HepG2 (cell line): ENCODE data around the gene MFAP1. TPM values are rescaled to one million over a fixed set of nuclear protein-coding genes. Genes with fewer than 3 reads are reported as not detected.

Source experiments
- EEA1 ChIP-seq: sonication (generic); formaldehyde crosslinking; IDR thresholded peaks from 2 replicates; pipeline ENCODE4 v1.5.1; 2020; ENCODE audit warnings: mild to moderate bottlenecking, missing genetic modification reagents, borderline replicate concordance
- FOXA3 ChIP-seq: IDR thresholded peaks from 2 replicates; pipeline ENCODE4 v1.6.1; 2016; ENCODE audit warnings: missing genetic modification reagents, missing compliant biosample characterization
- GABPB1 ChIP-seq: IDR thresholded peaks from 2 replicates; pipeline ENCODE4 v1.6.1; 2016; ENCODE audit warnings: mild to moderate bottlenecking, missing genetic modification reagents, moderate library complexity, missing compliant biosample characterization
- RBFOX2 ChIP-seq: fragments of 200-400 bp; formaldehyde crosslinking; IDR thresholded peaks from 2 replicates; pipeline ENCODE4 v1.6.1; 2017; ENCODE audit warnings: low read depth, mild to moderate bottlenecking, low read length
- SRSF9 ChIP-seq: fragments of 200-400 bp; formaldehyde crosslinking; IDR thresholded peaks from 2 replicates; pipeline ENCODE4 v1.6.1; 2018; ENCODE audit warnings: borderline replicate concordance, mild to moderate bottlenecking, low read depth, low read length; ENCODE audit not compliant: insufficient read depth, poor library complexity, severe bottlenecking
- TARDBP ChIP-seq: sonication (generic); formaldehyde crosslinking; IDR thresholded peaks from 2 replicates; pipeline ENCODE4 v1.8.0; 2022; ENCODE audit warnings: mild to moderate bottlenecking, missing genetic modification reagents
- TBX2 ChIP-seq: sonication (generic); formaldehyde crosslinking; IDR thresholded peaks from 2 replicates; pipeline ENCODE4 v1.5.0; 2020; ENCODE audit warnings: missing genetic modification reagents, mild to moderate bottlenecking, borderline replicate concordance
- YY1 ChIP-seq: IDR thresholded peaks from 2 replicates; pipeline ENCODE4 v1.6.1; 2011; ENCODE audit warnings: low read length, low read depth, moderate library complexity, mild to moderate bottlenecking; ENCODE audit not compliant: insufficient read depth, insufficient replicate concordance
- ZC3H13 ChIP-seq: sonication (generic); formaldehyde crosslinking; IDR thresholded peaks from 2 replicates; pipeline ENCODE4 v1.8.1; 2023; ENCODE audit warnings: mild to moderate bottlenecking, missing genetic modification reagents, moderate library complexity
- ZNF136 ChIP-seq: sonication (generic); formaldehyde crosslinking; IDR thresholded peaks from 2 replicates; pipeline ENCODE4 v1.8.1; 2022; ENCODE audit warnings: low read depth, mild to moderate bottlenecking, moderate library complexity, missing genetic modification reagents
- ZNF547 ChIP-seq: sonication (generic); formaldehyde crosslinking; IDR thresholded peaks from 2 replicates; pipeline ENCODE4 v1.5.1; 2020; ENCODE audit warnings: mild to moderate bottlenecking, missing genetic modification reagents
- ZNF792 ChIP-seq: IDR thresholded peaks from 2 replicates; pipeline ENCODE4 v1.6.1; 2016
- polyA plus RNA-seq, 8 experiments: library from polyadenylated mRNA; depleted of rRNA in 3 of 8; stranded (reverse) in 7 of 8; unstranded in 1 of 8; fragments of >200 nt; fragmentation: Illumina TruSeq in 4 of 8; extraction: Trizol in 4 of 8; gene quantifications; 2 replicates each; pipeline versions ENCODE4 v1.2.1 to v1.2.3, GENCODE V29; 2011 to 2016; ENCODE audit warnings: low read depth in 4 of 8, missing spikeins in 1 of 8, mixed read lengths in 1 of 8; ENCODE audit not compliant: insufficient read depth in 1 of 8
- total RNA-seq, 5 experiments: library from RNA; depleted of rRNA; stranded (reverse); fragments of >200 nt; fragmentation: Illumina TruSeq; extraction: Trizol; gene quantifications; 2 replicates each; pipeline ENCODE4 v1.2.3, GENCODE V29; 2016; ENCODE audit warnings: low read depth in 1 of 5
- TF ChIP-seq, protein P1 (sequence below): IDR thresholded peaks from 2 replicates; pipeline ENCODE4 v1.6.1; 2016
- TF ChIP-seq, protein P2 (sequence below): sonication (generic); formaldehyde crosslinking; IDR thresholded peaks from 2 replicates; pipeline ENCODE4 v1.4.0; 2020; ENCODE audit warnings: mild to moderate bottlenecking, missing genetic modification reagents
- TF ChIP-seq, protein P3 (sequence below): IDR thresholded peaks from 2 replicates; pipeline ENCODE4 v1.6.1; 2016; ENCODE audit warnings: missing compliant biosample characterization, missing genetic modification reagents, borderline replicate concordance
- TF ChIP-seq, protein P4 (sequence below): sonication (generic); formaldehyde crosslinking; IDR thresholded peaks from 2 replicates; pipeline ENCODE4 v1.5.0; 2020; ENCODE audit warnings: mild to moderate bottlenecking, missing genetic modification reagents
- TF ChIP-seq, protein P5 (sequence below): IDR thresholded peaks from 2 replicates; pipeline ENCODE4 v1.6.1; 2016; ENCODE audit warnings: low read depth, missing genetic modification reagents, missing compliant biosample characterization

Gene MFAP1
- total and polyA plus RNA-seq, 2 of the 13 experiments (the other 11 are each of a cell fraction or from before 2014, with no cell fraction given) = 11.8 to 39.5 TPM

DNA sequence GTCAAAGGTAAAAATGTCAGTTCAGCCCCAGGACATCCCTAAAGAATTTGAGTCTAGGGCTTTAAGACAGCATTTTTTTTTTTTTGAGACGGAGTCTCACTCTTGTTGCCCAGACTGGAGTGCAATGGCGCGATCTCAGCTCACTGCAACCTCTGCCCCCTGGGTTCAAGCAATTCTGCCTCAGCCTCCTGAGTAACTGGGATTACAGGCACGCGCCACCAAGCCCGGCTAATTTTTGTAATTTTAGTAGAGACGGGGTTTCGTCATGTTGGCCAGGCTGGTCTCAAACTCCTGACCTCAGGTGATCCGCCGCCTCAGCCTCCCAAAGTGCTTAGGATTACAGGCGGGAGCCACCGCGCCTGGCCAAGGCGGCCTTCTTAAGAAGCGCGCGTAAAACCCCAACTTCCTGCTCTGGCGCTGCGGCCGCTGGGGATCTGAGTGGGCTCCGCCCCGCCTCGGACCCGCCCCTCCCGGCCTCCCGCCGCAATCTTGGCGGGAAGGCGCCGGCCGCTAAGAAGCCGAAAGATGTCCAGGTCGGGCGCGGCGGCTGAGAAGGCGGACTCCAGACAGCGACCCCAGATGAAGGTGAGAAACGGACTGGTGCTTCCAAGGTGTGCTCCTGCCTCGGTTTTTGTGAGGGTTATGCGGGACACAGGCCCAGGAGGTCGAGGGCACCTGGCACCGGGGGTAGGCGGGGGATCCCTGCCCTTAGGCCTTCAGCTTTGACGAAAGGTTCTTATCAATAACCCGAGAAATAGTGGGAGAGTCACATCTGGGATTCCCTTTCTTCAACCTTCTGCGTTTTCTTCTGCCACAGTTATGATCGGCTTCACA, 2.2 kb upstream of the MFAP1 start, which contains the start of gene WDR76 (continued):
- TF ChIP-seq EEA1 (CRISPR knock-in tag) (no peak), TBX2 (CRISPR knock-in tag) (peak; percentile 20; the same call in 1 of the 2 replicates), ZC3H13 (CRISPR knock-in tag) (no peak), RBFOX2 (peak; percentile 57), YY1 (no peak), TARDBP (no peak), ZNF136 (no peak), SRSF9 (no peak), GABPB1 (peak; percentile 81), FOXA3 (CRISPR knock-in tag) (no peak), ZNF547 (CRISPR knock-in tag) (no peak), ZNF792 (CRISPR knock-in tag) (0 out of 2 replicates have a peak, but pooled peaks have one; percentile 23)
- TF ChIP-seq, protein P1, sequence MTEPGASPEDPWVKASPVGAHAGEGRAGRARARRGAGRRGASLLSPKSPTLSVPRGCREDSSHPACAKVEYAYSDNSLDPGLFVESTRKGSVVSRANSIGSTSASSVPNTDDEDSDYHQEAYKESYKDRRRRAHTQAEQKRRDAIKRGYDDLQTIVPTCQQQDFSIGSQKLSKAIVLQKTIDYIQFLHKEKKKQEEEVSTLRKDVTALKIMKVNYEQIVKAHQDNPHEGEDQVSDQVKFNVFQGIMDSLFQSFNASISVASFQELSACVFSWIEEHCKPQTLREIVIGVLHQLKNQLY (CRISPR knock-in tag) = no peak
- TF ChIP-seq, protein P2, sequence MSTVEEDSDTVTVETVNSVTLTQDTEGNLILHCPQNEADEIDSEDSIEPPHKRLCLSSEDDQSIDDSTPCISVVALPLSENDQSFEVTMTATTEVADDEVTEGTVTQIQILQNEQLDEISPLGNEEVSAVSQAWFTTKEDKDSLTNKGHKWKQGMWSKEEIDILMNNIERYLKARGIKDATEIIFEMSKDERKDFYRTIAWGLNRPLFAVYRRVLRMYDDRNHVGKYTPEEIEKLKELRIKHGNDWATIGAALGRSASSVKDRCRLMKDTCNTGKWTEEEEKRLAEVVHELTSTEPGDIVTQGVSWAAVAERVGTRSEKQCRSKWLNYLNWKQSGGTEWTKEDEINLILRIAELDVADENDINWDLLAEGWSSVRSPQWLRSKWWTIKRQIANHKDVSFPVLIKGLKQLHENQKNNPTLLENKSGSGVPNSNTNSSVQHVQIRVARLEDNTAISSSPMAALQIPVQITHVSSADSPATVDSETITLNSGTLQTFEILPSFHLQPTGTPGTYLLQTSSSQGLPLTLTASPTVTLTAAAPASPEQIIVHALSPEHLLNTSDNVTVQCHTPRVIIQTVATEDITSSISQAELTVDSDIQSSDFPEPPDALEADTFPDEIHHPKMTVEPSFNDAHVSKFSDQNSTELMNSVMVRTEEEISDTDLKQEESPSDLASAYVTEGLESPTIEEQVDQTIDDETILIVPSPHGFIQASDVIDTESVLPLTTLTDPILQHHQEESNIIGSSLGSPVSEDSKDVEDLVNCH = no peak
- TF ChIP-seq, protein P3, sequence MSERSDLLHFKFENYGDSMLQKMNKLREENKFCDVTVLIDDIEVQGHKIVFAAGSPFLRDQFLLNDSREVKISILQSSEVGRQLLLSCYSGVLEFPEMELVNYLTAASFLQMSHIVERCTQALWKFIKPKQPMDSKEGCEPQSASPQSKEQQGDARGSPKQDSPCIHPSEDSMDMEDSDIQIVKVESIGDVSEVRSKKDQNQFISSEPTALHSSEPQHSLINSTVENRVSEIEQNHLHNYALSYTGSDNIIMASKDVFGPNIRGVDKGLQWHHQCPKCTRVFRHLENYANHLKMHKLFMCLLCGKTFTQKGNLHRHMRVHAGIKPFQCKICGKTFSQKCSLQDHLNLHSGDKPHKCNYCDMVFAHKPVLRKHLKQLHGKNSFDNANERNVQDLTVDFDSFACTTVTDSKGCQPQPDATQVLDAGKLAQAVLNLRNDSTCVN (CRISPR knock-in tag) = no peak
- TF ChIP-seq, protein P4, sequence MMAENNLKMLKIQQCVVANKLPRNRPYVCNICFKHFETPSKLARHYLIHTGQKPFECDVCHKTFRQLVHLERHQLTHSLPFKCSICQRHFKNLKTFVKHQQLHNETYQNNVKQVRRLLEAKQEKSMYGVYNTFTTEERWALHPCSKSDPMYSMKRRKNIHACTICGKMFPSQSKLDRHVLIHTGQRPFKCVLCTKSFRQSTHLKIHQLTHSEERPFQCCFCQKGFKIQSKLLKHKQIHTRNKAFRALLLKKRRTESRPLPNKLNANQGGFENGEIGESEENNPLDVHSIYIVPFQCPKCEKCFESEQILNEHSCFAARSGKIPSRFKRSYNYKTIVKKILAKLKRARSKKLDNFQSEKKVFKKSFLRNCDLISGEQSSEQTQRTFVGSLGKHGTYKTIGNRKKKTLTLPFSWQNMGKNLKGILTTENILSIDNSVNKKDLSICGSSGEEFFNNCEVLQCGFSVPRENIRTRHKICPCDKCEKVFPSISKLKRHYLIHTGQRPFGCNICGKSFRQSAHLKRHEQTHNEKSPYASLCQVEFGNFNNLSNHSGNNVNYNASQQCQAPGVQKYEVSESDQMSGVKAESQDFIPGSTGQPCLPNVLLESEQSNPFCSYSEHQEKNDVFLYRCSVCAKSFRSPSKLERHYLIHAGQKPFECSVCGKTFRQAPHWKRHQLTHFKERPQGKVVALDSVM = no peak
- TF ChIP-seq, protein P5, sequence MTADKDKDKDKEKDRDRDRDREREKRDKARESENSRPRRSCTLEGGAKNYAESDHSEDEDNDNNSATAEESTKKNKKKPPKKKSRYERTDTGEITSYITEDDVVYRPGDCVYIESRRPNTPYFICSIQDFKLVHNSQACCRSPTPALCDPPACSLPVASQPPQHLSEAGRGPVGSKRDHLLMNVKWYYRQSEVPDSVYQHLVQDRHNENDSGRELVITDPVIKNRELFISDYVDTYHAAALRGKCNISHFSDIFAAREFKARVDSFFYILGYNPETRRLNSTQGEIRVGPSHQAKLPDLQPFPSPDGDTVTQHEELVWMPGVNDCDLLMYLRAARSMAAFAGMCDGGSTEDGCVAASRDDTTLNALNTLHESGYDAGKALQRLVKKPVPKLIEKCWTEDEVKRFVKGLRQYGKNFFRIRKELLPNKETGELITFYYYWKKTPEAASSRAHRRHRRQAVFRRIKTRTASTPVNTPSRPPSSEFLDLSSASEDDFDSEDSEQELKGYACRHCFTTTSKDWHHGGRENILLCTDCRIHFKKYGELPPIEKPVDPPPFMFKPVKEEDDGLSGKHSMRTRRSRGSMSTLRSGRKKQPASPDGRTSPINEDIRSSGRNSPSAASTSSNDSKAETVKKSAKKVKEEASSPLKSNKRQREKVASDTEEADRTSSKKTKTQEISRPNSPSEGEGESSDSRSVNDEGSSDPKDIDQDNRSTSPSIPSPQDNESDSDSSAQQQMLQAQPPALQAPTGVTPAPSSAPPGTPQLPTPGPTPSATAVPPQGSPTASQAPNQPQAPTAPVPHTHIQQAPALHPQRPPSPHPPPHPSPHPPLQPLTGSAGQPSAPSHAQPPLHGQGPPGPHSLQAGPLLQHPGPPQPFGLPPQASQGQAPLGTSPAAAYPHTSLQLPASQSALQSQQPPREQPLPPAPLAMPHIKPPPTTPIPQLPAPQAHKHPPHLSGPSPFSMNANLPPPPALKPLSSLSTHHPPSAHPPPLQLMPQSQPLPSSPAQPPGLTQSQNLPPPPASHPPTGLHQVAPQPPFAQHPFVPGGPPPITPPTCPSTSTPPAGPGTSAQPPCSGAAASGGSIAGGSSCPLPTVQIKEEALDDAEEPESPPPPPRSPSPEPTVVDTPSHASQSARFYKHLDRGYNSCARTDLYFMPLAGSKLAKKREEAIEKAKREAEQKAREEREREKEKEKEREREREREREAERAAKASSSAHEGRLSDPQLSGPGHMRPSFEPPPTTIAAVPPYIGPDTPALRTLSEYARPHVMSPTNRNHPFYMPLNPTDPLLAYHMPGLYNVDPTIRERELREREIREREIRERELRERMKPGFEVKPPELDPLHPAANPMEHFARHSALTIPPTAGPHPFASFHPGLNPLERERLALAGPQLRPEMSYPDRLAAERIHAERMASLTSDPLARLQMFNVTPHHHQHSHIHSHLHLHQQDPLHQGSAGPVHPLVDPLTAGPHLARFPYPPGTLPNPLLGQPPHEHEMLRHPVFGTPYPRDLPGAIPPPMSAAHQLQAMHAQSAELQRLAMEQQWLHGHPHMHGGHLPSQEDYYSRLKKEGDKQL = no peak
